Cardiac fibroblast (primary cell): ENCODE measurements around the gene RUNX2.
A peak's percentile ranks its signal among the peaks of the same experiment; 100 is the strongest.

ENCODE experiments used
- DNase-seq, 2 donors: peaks; one replicate each; pipeline versions ENCODE4 v3.0.0 to v3.0.0-alpha.2; 2010; ENCODE audit warnings: low read depth in 2 of 2
- H3K4me3 ChIP-seq, 2 donors: replicated peaks in 1 of 2; 1 replicate in 1 of 2; 2 replicates in 1 of 2; pipeline ENCODE4 v1.5.1; 2011; ENCODE audit warnings: low read depth in 2 of 2, low read length in 2 of 2, mild to moderate bottlenecking in 2 of 2, moderate library complexity in 1 of 2
- TF ChIP-seq, protein P1 (sequence below): IDR thresholded peaks from one replicate; pipeline ENCODE4 v1.5.1; 2011; ENCODE audit warnings: low read depth, mild to moderate bottlenecking, low read length, inconsistent platforms

The RUNX2 gene

DNA sequence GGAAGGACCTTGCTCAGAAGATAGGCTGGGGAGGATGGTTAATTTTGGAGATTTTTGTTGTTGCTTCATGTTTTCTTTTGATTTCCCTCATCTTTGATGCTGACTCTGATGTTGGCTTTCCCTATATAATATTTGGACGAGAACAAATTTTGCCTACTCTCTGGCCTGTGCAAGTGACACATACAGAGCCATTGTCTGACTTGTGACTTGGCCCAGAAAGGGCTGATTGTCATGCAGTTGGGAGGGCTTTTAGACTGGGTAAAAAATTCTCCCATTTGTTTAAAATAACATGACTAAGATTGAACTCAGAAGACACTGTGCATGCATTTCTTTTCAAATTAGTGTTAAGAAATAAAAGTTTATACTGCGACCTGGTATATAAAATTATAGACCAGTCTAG lies 148.2 kb downstream of the RUNX2 start:
- H3K4me3 ChIP-seq, result no peak overlapping the region
- TF ChIP-seq, protein P1, sequence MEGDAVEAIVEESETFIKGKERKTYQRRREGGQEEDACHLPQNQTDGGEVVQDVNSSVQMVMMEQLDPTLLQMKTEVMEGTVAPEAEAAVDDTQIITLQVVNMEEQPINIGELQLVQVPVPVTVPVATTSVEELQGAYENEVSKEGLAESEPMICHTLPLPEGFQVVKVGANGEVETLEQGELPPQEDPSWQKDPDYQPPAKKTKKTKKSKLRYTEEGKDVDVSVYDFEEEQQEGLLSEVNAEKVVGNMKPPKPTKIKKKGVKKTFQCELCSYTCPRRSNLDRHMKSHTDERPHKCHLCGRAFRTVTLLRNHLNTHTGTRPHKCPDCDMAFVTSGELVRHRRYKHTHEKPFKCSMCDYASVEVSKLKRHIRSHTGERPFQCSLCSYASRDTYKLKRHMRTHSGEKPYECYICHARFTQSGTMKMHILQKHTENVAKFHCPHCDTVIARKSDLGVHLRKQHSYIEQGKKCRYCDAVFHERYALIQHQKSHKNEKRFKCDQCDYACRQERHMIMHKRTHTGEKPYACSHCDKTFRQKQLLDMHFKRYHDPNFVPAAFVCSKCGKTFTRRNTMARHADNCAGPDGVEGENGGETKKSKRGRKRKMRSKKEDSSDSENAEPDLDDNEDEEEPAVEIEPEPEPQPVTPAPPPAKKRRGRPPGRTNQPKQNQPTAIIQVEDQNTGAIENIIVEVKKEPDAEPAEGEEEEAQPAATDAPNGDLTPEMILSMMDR, result no peak
- DNase-seq, result peak in 1 of 2 donors; percentile 33

DNA sequence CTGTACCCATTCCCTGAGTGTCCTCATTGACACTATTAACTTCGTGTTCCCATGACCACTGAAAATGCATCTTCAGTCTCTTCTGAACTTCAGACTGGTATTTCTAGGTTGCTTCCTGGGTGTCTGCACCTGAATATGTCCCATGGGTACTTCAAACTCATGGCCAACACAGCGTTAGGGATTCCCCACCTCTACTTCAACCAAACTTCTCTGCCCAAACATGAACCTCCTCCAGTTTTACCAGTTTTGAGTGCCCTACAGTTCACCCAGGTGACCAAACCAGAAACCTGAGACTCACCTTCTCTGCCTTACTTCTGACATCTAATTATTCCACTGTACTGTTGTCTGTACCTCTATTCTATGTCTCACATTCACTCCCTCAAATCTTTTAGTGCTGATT lies 149.1 kb downstream of the RUNX2 start:
- TF ChIP-seq, protein P1, result no peak
- no peak for DNase-seq
- no peak overlapping the region for H3K4me3 ChIP-seq

DNA sequence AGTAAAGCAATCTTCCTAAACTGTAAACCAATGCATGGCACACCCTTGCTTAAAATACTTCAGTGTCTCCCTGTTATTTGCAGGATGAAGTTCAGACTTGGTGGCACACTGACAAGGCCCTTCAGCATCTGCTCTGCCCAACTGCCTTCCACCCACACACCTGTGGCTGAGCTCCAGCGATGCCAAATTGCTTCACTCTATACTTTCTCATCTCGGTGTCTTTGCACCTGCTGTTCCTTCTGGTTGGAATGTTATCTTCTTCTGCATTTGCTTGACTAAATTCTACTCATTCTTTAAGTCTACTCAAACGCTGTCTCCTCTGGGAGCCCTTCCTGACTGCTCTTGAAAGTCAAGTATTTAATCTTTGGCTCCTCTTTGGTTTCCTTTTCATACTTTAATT lies 149.7 kb downstream of the RUNX2 start:
- TF ChIP-seq, protein P1, result no peak
- no peak for DNase-seq
- no peak overlapping the region for H3K4me3 ChIP-seq

DNA sequence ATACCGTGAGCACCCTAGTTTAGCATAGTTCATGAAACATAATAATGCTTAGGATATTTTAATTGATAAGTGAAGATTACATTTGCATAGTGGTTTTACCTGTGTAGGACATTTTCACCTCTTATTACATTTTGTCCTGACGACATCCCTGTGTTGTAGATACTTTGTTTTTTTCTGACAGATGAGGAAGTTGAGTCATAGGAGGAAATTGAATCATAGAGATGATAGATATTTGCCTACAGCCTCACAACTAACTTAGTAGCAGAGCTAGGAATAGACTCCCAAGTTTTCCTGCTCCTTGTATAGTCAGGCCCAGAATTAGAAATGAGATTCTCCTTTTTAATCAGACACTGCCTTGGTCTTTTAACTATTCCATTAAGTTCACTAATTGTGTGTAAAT lies 150.1 kb downstream of the RUNX2 start:
- TF ChIP-seq, protein P1, result no peak
- DNase-seq, result peak; percentile 59 to 79

DNA sequence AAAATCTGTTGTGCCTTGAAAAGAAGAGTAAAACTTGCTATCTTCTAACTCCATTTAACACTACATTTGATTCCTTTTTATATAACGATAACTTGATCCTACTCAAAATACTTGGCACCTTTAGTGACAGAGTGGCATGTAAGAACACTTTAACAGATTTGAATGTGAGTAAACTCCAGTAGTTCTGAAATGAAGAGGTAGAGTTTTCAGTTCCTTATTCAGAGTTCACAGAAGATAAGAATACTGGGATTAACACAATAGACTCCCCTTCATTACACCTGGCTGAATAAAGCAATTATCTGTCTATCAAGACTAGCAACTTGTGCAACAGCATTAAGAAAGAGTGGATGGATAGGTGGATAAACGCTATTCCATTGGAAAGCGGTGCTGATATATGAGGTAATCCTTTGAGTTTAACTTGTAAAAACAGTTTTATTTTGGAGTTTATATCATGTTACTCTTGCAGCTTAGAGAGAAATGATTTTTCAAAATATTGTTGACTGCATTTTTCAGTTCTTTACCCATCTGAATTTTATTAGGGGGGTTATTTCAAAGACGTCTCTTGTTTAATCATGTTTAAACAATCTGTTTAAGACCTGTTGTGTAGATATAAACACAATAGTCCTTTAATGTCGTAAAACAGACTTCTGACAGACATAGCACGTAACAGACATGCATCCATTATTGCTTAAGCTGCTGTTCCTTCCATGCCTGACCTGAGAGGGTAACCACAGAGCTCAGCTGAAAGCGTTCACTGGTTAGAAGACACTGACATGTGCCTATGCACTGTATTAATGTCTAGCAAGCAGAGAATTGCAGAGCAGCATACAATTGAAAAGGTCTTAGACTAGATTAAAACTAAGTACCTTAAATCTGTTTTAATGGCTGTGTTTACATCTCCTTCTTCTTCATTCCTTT lies 152.0 kb downstream of the RUNX2 start:
- DNase-seq, result peak; percentile 64 to 70
- TF ChIP-seq, protein P1, result no peak
- no peak overlapping the region for H3K4me3 ChIP-seq

More for the DNA sequence above, 150.1 kb downstream of the RUNX2 start:
- H3K4me3 ChIP-seq, result no peak overlapping the region

DNA sequence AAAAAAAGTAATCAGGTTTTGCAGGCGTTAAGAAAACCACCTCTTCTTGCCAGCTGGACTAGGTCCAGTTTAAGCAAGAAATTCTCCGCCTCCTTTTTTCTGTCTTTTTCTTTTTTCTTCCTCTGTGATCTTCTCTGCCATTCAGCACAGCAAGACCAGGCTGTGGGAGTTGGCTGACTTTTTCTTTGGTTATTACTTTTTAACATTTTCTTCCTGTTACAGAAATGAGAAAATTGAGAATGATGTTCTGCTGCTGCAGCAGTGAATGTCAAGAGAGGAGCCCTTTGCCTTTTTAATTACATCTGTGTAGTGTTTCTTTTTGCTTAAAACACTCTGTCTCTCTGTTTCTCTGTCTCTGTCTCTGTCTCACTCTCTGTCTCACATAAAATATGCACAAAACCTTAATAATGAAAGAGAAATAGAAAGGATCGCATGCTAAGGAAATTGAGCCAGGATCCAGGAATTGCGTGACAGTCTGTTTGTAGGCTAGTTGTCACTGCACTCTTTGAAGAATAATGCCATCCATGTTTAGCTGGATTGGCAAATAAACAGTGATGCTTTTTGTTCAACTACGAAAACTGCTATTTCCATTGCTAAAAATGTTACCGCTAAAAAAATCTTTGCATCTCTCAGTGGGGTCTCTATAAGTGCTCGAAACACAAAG lies 152.8 kb downstream of the RUNX2 start:
- TF ChIP-seq, protein P1, result no peak
- DNase-seq, result peak in 1 of 2 donors; percentile 78
- no peak overlapping the region for H3K4me3 ChIP-seq
